ENCODE data around the gene DAZL. TPM values are rescaled to one million over a fixed set of nuclear protein-coding genes. Genes with fewer than 3 reads are reported as not detected.

The DAZL gene
- total RNA-seq, 4 donors from 2014 or later: not detected

- peak overlapping the region in 1 of 4 donors; percentile 9 for H3K27ac ChIP-seq
- no peak for DNase-seq (ENCODE audit: low spot score in 2 of 2)
Measured at GRCh38 chr3:16546186-16547010, 58.8 kb downstream of the DAZL start.

GRCh38 chr3:16545413-16546185 lies 59.6 kb downstream of the DAZL start:
- Histone ChIP-seq H3K4me1 (peaks cover 0 to 5% (median 3%) of the 10 kb centered on the region in 4 donors), H3K36me3 (no peaks in the 10 kb centered on the region), H3K27me3 (no peaks in the 10 kb centered on the region), H3K4me3 (no peak overlapping the region), H3K9me3 (no peaks in the 10 kb centered on the region), H3K27ac (peak overlapping the region in 2 of 4 donors; percentile 2 to 34)
- DNase-seq (ENCODE audit: low spot score in 2 of 2): no peak
- TF ChIP-seq POLR2A (IDR thresholded peaks at IDR 0.05): no peak
- peak in 1 of 2 donors; percentile 22 for TF ChIP-seq EP300 (IDR thresholded peaks at IDR 0.05)
- no peak for TF ChIP-seq CTCF (IDR thresholded peaks at IDR 0.05)
- WGBS, 2 donors: 78 to 79% methylated on average over 10 of the region's 10 CpGs

More at GRCh38 chr3:16546186-16547010, 58.8 kb downstream of the DAZL start:
- H3K4me1 ChIP-seq: peaks cover 0 to 9% (median 3%) of the 10 kb centered on the region in 4 donors
- H3K9me3 ChIP-seq: no peaks in the 10 kb centered on the region
- 73 to 76% methylated on average over 12 of the region's 12 CpGs for WGBS, 2 donors
- H3K27me3 ChIP-seq: no peaks in the 10 kb centered on the region
- TF ChIP-seq CTCF (IDR thresholded peaks at IDR 0.05): no peak
- peak in 1 of 2 donors; percentile 36 for TF ChIP-seq EP300 (IDR thresholded peaks at IDR 0.05)
- H3K36me3 ChIP-seq: no peaks in the 10 kb centered on the region
- H3K4me3 ChIP-seq: no peak overlapping the region

GRCh38 chr3:16543242-16543864 lies 61.9 kb downstream of the DAZL start:
- H3K4me1 ChIP-seq: no peaks in the 10 kb centered on the region
- no peaks in the 10 kb centered on the region for H3K27me3 ChIP-seq
- DNase-seq (ENCODE audit: low spot score in 2 of 2): no peak
- WGBS, 2 donors: 89 to 90% methylated on average over 6 of the region's 6 CpGs
- H3K4me3 ChIP-seq: no peak overlapping the region
- H3K9me3 ChIP-seq: no peaks in the 10 kb centered on the region
- no peak overlapping the region for H3K27ac ChIP-seq
- H3K36me3 ChIP-seq: no peaks in the 10 kb centered on the region
- TF ChIP-seq CTCF (IDR thresholded peaks at IDR 0.05) (no peak), POLR2A (IDR thresholded peaks at IDR 0.05) (no peak), EP300 (IDR thresholded peaks at IDR 0.05) (no peak)

GRCh38 chr3:16538507-16538906 lies 66.7 kb downstream of the DAZL start:
- no peak for DNase-seq (ENCODE audit: low spot score in 2 of 2)
- no peak for TF ChIP-seq EP300 (IDR thresholded peaks at IDR 0.05)
- no peak for TF ChIP-seq POLR2A (IDR thresholded peaks at IDR 0.05)
- no peak for TF ChIP-seq CTCF (IDR thresholded peaks at IDR 0.05)
- Histone ChIP-seq H3K4me1 (peaks cover 0 to 5% (median 0%) of the 10 kb centered on the region in 4 donors), H3K27me3 (no peaks in the 10 kb centered on the region), H3K9me3 (no peaks in the 10 kb centered on the region), H3K4me3 (no peak overlapping the region), H3K36me3 (no peaks in the 10 kb centered on the region), H3K27ac (no peak overlapping the region)
- 74 to 76% methylated on average over 4 of the region's 4 CpGs for WGBS, 2 donors
